ENCODE measurements around the gene SUN2. TPM values are rescaled to one million over a fixed set of nuclear protein-coding genes. Genes with fewer than 3 reads are reported as not detected.
A peak's percentile ranks its signal among the peaks of the same experiment; 100 is the strongest.

The SUN2 gene
- total RNA-seq, 1 donor from 2014 or later = 146 TPM

DNA sequence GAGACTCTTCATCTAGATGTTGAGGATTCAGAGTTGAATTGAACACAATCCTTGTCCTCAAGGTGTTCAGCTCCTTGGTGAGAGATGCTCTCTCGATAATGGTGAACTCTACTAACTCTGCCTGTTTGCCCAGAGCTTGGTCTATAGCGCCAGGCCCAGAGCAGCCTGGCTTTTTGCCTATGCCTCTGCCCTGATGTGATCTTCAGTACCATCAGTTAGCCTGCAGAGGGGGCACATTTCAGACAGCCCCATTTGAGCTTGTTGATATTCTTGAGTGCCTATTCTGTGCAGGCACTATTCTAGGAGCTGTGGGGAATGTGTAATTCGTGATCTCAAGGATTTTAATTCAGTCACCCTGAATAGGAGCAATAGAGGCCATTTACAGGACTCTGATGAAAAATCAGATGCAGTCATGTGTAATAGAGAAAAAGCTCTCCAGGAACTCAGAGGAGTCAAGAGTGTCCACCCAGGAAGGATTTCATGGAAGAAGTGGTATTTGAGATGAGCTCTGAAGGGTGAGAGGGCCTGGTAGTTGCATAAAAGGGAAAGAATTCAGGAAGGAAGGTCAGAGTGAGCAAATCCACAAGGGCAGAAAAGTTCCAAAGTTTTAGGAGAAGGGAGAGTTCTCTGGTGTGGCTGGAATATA is 30.7 kb downstream of the SUN2 start:
- no peaks in the 10 kb centered on the region for H3K9me3 Mint-ChIP-seq
- H3K36me3 Mint-ChIP-seq (ENCODE audit: low read depth) = peaks cover 57% of the 10 kb centered on the region
- H3K27me3 Mint-ChIP-seq (ENCODE audit: insufficient read depth) = no peaks in the 10 kb centered on the region
- H3K4me1 Mint-ChIP-seq (ENCODE audit: low read depth) = no peaks in the 10 kb centered on the region
- H3K27ac Mint-ChIP-seq = peak overlapping the region; percentile 18
- no peak overlapping the region for H3K4me3 Mint-ChIP-seq
- intact Hi-C loops (cut with micrococcal nuclease) = no loop called here
- no peak for DNase-seq (ENCODE audit: low spot score)

DNA sequence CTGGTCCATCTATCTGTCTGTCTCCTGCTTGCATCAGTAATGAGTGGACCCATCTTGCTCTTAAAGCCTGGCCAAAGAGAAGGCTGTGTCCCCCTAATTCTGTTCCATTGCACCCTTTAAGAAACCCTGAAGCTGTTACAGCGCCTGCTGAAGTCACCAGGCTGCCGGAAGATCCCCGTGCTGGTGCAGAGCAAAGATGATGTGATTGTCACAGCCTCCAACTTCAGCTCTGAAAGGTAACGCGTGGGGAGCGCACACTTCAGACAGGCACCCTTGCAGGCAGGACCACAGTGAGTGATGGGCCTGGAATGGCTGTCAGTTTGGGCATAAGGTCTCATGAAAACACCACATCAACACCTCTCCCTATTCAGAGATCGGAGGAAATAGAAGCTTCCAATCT is 31.6 kb downstream of the SUN2 start:
- Mint-ChIP-seq H3K36me3 (ENCODE audit: low read depth) (peaks cover 55% of the 10 kb centered on the region), H3K4me3 (no peak overlapping the region), H3K4me1 (ENCODE audit: low read depth) (no peaks in the 10 kb centered on the region), H3K27ac (no peak overlapping the region), H3K27me3 (ENCODE audit: insufficient read depth) (no peaks in the 10 kb centered on the region), H3K9me3 (no peaks in the 10 kb centered on the region)
- intact Hi-C loops (cut with micrococcal nuclease) = no loop called here
- no peak for DNase-seq (ENCODE audit: low spot score)

DNA sequence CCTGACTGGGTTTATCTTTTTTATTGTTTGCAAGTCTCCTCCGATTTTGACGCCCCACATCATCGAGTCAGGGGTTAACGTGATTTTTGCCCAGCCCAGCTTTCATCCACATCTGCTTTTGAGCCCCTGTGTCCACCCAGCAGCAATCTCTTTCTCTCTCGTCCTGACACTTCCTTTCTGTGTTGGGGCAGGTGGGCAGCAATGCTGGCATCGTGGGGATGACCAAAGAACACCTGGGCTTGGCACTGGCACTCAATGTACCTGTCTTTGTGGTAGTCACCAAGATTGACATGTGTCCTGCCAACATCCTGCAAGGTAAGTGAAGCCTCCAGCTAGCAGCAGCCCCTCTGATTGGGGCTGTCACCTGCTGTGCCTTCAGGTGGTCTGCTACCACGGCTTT is 34.2 kb downstream of the SUN2 start:
- H3K36me3 Mint-ChIP-seq (ENCODE audit: low read depth) = peaks cover 54% of the 10 kb centered on the region
- no peaks in the 10 kb centered on the region for H3K9me3 Mint-ChIP-seq
- intact Hi-C loops (cut with micrococcal nuclease) = no loop called here
- no peak overlapping the region for H3K4me3 Mint-ChIP-seq
- H3K27me3 Mint-ChIP-seq (ENCODE audit: insufficient read depth) = no peaks in the 10 kb centered on the region
- no peaks in the 10 kb centered on the region for H3K4me1 Mint-ChIP-seq (ENCODE audit: low read depth)
- H3K27ac Mint-ChIP-seq = no peak overlapping the region
- no peak for DNase-seq (ENCODE audit: low spot score)

DNA sequence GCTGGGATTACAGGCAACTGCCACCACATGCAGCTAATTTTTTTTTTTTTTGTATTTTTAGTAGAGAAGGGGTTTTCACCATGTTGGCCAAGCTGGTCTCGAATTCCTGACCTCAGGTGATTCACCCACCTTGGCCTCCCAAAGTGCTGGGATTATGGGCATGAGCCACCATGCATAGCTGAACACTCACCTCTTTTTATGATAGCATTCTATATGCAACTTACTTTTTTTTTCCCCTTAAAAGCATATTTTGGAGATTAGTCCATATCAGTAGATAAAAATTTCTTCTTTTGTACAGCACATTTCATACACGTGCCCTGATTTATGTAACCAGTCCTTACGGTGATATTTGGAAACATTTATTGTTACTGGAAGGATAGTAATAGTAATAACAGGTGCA is 35.4 kb downstream of the SUN2 start:
- no peak overlapping the region for H3K4me3 Mint-ChIP-seq

DNA sequence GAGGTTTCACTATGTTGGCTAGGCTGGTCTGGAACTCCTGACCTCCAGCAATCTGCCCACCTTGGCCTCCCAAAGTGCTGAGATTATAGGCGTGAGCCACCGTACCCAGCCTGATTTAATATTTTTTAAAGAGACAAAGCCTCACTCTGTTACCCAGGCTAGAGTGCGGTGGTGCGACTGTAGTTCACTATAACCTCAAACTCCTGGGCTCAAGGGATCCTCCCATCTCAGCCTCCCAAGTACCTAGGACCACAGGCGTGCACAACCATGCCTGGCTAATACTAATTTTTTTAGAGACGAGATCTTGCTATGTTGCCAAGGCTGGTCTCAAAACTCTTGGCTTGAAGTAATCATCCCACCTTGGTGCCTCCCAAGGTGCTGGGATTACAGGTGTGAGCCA is 36.6 kb downstream of the SUN2 start:
- H3K36me3 Mint-ChIP-seq (ENCODE audit: low read depth) = peaks cover 49% of the 10 kb centered on the region
- H3K27ac Mint-ChIP-seq = no peak overlapping the region
- intact Hi-C loops (cut with micrococcal nuclease) = no loop called here

More for the DNA sequence above, 35.4 kb downstream of the SUN2 start:
- DNase-seq (ENCODE audit: low spot score) = no peak
- peaks cover 53% of the 10 kb centered on the region for H3K36me3 Mint-ChIP-seq (ENCODE audit: low read depth)
- no peaks in the 10 kb centered on the region for H3K9me3 Mint-ChIP-seq
- no peak overlapping the region for H3K27ac Mint-ChIP-seq
- peaks cover 4% of the 10 kb centered on the region for H3K4me1 Mint-ChIP-seq (ENCODE audit: low read depth)
- no peaks in the 10 kb centered on the region for H3K27me3 Mint-ChIP-seq (ENCODE audit: insufficient read depth)
- intact Hi-C loops (cut with micrococcal nuclease) = no loop called here

DNA sequence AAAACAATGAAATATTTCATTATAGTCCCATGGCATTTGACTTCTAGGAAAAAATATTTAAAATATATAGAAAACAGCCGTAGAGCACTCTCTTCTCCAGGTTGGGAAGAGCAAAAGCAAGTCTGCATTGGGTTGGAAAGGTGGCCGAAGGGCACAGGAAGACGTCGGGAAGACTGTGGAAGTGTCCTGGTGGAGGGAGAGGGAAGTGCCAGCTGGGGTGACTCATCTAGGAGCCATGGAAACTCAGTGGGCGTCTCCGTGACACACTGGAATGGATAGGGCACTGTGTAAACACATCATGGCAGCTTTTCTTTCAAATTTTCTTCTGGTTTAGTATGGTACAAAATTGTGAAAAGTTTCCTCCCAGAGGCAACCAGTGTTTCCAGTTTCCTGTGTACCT is 37.4 kb downstream of the SUN2 start:
- intact Hi-C loops (cut with micrococcal nuclease) = no loop called here
- Mint-ChIP-seq H3K4me3 (no peak overlapping the region), H3K27ac (peak overlapping the region; percentile 15)

More for the DNA sequence above, 36.6 kb downstream of the SUN2 start:
- H3K4me1 Mint-ChIP-seq (ENCODE audit: low read depth) = peaks cover 16% of the 10 kb centered on the region
- H3K4me3 Mint-ChIP-seq = no peak overlapping the region
- no peaks in the 10 kb centered on the region for H3K9me3 Mint-ChIP-seq
- no peaks in the 10 kb centered on the region for H3K27me3 Mint-ChIP-seq (ENCODE audit: insufficient read depth)
- no peak for DNase-seq (ENCODE audit: low spot score)

DNA sequence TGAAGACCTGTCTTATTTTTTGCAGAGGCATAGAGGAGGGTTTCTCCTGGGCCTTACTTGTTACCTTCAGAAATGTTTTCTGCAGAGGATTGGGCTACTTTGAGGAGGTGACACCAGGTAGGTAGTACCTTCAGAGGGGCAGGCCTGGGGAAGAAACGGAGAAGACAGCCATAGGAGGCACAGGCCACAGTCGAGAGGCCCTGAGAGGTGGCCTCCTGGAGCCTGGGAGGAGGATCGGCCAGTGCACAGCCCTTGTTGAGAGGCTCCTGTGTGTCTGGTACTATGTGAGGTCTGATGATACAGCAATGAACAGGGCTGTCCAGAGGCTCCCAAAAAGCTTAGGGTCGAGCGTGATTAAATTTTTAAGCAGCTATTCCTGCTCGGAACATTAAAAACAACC is 38.6 kb downstream of the SUN2 start:
- peak overlapping the region; percentile 44 for H3K27ac Mint-ChIP-seq
- no peak for DNase-seq (ENCODE audit: low spot score)
- peaks cover 33% of the 10 kb centered on the region for H3K4me1 Mint-ChIP-seq (ENCODE audit: low read depth)
- H3K27me3 Mint-ChIP-seq (ENCODE audit: insufficient read depth) = no peaks in the 10 kb centered on the region
- H3K4me3 Mint-ChIP-seq = no peak overlapping the region
- H3K36me3 Mint-ChIP-seq (ENCODE audit: low read depth) = peaks cover 45% of the 10 kb centered on the region
- intact Hi-C loops (cut with micrococcal nuclease) = no loop called here
- no peaks in the 10 kb centered on the region for H3K9me3 Mint-ChIP-seq

More for the DNA sequence above, 37.4 kb downstream of the SUN2 start:
- Mint-ChIP-seq H3K4me1 (ENCODE audit: low read depth) (peaks cover 24% of the 10 kb centered on the region), H3K27me3 (ENCODE audit: insufficient read depth) (no peaks in the 10 kb centered on the region), H3K36me3 (ENCODE audit: low read depth) (peaks cover 44% of the 10 kb centered on the region), H3K9me3 (no peaks in the 10 kb centered on the region)
- DNase-seq (ENCODE audit: low spot score) = no peak

DNA sequence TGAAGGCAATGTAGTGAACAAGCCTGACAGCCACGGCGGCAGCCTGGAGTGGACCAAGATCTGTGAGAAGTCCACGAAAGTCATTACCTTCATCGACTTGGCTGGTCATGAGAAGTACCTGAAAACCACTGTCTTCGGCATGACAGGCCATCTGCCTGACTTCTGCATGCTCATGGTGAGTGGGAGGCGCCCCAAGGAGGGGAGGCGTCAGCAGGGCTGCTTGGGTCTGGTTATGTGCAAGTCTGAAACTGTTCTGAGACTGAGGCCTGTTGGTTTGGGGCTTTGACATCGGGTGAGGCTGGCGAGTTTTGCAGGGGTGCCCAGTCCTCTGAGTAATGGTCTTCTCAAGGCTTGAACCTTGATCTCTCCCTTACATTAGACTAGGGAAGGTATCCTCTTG is 39.0 kb downstream of the SUN2 start:
- no peaks in the 10 kb centered on the region for H3K27me3 Mint-ChIP-seq (ENCODE audit: insufficient read depth)
- H3K27ac Mint-ChIP-seq = no peak overlapping the region
- no peak overlapping the region for H3K4me3 Mint-ChIP-seq
- H3K36me3 Mint-ChIP-seq (ENCODE audit: low read depth) = peaks cover 49% of the 10 kb centered on the region
- intact Hi-C loops (cut with micrococcal nuclease) = no loop called here
- peaks cover 33% of the 10 kb centered on the region for H3K4me1 Mint-ChIP-seq (ENCODE audit: low read depth)
- no peaks in the 10 kb centered on the region for H3K9me3 Mint-ChIP-seq
- DNase-seq (ENCODE audit: low spot score) = no peak

DNA sequence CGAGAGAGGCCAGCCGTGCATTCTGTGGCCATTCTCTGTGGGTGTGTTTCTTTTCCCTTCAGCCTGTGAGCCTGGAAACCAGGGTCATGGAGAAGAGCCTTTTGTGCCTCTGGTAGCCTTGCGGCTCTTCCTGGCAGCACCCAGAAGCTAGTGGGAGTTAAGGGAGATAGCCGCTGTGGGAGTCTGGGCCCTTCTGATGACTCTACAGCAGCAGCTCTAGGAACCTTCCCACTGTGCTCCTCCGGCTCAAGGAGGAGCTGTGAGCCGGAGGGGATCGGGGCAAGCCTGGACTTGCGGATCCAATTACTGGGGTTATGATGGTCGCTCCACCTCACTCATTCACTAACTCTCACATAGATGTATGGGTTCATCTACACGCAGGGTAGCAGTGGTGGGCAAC is 39.5 kb downstream of the SUN2 start:
- H3K9me3 Mint-ChIP-seq = no peaks in the 10 kb centered on the region
- no peaks in the 10 kb centered on the region for H3K27me3 Mint-ChIP-seq (ENCODE audit: insufficient read depth)
- peaks cover 34% of the 10 kb centered on the region for H3K4me1 Mint-ChIP-seq (ENCODE audit: low read depth)
- H3K4me3 Mint-ChIP-seq = no peak overlapping the region
- no peak for DNase-seq (ENCODE audit: low spot score)
- peaks cover 44% of the 10 kb centered on the region for H3K36me3 Mint-ChIP-seq (ENCODE audit: low read depth)
- intact Hi-C loops (cut with micrococcal nuclease) = no loop called here
- H3K27ac Mint-ChIP-seq = no peak overlapping the region

DNA sequence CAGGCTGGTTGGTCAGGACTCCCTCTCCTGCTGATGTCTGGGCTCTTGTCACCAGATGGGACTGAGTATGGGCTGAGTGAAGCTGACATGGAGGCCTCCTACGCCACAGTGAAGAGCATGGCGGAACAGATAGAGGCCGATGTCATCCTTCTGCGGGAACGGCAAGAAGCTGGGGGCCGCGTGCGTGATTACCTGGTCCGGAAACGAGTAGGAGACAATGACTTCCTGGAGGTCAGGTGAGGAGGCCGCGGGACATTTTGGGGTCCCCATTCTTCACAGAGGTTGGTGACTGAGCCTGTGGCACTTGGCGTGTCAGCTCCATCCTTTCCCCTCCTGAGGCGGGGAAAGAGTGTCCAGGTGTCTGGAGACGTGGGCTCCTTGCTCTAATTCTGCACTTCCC is 39.9 kb downstream of the SUN2 start:
- Mint-ChIP-seq H3K27ac (no peak overlapping the region), H3K4me1 (ENCODE audit: low read depth) (peaks cover 38% of the 10 kb centered on the region), H3K27me3 (ENCODE audit: insufficient read depth) (no peaks in the 10 kb centered on the region), H3K4me3 (no peak overlapping the region), H3K9me3 (no peaks in the 10 kb centered on the region), H3K36me3 (ENCODE audit: low read depth) (peaks cover 47% of the 10 kb centered on the region)
- no peak for DNase-seq (ENCODE audit: low spot score)
- intact Hi-C loops (cut with micrococcal nuclease) = no loop called here

DNA sequence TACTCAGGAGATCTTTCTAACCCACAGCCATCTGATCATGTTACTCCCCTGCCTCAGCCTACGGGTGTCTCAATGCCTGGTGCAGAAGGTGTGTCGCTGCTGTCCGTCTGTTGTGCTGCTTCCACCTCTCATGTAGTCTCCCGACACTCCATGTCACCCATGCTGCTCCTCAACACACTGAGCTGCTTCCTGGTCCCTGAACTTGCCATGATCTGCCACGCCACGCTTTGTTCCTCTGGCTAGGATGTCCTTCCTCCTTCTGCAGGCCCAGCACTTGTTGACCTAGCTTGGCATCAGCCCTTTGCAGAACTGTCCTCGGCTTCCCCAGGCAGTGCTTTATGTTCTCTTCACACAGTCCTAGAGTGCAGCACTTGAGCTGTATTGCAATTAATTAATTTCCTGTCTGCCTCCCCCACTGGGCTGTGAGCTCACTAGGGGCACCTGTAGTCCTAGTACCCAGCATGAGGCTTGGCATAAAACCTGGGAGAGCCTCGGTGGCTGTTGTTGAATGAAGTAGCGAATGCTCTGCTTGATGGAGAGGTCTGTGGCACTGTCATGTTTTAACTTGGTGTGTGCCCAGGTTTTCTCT is 40.5 kb downstream of the SUN2 start:
- H3K9me3 Mint-ChIP-seq = no peaks in the 10 kb centered on the region
- intact Hi-C loops (cut with micrococcal nuclease) = no loop called here
- peaks cover 44% of the 10 kb centered on the region for H3K4me1 Mint-ChIP-seq (ENCODE audit: low read depth)
- DNase-seq (ENCODE audit: low spot score) = no peak
- peak overlapping the region; percentile 13 for H3K27ac Mint-ChIP-seq
- H3K27me3 Mint-ChIP-seq (ENCODE audit: insufficient read depth) = no peaks in the 10 kb centered on the region
- H3K36me3 Mint-ChIP-seq (ENCODE audit: low read depth) = peaks cover 50% of the 10 kb centered on the region
- H3K4me3 Mint-ChIP-seq = no peak overlapping the region

DNA sequence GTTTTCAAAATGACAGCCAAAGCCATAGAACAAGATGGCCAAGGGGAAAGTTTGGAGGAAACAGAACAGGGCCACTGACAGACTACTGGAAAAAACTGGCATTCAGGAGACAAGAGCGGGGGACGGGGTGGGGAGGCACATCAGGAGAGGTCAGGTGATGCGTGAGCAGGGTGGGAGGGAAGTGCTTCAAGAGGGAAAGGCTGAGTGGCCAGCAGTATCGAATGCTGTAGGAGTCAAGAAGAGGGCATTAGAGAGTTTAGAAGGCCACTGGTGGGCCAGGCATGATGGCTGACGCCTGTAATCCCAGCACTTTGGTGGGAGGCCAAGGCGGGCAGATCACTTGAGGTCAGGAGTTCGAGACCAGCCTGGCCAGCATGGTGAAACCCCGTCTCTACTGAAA is 41.9 kb downstream of the SUN2 start:
- H3K27me3 Mint-ChIP-seq (ENCODE audit: insufficient read depth) = no peaks in the 10 kb centered on the region
- H3K36me3 Mint-ChIP-seq (ENCODE audit: low read depth) = peaks cover 57% of the 10 kb centered on the region
- no peak for DNase-seq (ENCODE audit: low spot score)
- no peak overlapping the region for H3K4me3 Mint-ChIP-seq
- intact Hi-C loops (cut with micrococcal nuclease) = no loop called here
- peaks cover 55% of the 10 kb centered on the region for H3K4me1 Mint-ChIP-seq (ENCODE audit: low read depth)
- no peaks in the 10 kb centered on the region for H3K9me3 Mint-ChIP-seq
- peak overlapping the region; percentile 48 for H3K27ac Mint-ChIP-seq

DNA sequence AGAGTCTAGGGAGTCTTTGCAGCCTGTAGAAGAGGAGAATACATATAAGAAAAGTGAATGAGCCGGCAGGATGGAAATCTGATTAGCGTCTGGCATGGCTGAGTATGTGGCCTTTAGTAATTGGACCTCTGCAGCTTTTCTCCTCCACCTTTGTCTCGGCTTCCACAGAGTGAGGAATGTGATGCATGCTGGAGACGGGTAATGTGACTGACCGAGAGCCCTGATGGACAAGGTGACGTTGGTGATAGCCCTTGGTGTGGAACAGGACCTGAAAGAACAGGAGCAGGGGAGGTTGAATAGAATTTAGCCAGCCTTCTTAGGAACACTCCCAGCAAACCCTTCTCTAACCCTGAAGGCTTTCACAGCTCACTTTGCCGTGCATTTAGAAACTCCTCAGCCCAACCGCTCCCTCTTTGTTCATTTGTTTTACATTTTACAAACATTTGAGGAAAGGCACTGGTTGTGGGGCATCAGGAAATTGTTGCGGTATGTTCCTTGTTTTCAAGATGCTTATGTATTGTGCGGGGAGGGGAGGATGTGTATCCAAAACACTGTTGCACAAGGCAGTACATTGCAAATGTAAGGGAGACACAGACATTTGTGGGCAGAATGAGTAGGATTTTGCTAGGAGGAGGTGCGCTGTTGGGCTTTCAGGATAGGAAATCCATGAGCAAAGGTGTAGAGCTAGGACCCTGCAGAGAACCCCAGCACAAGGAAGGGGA is 43.2 kb downstream of the SUN2 start:
- Mint-ChIP-seq H3K9me3 (no peaks in the 10 kb centered on the region), H3K4me1 (ENCODE audit: low read depth) (peaks cover 68% of the 10 kb centered on the region), H3K4me3 (no peak overlapping the region), H3K36me3 (ENCODE audit: low read depth) (peaks cover 61% of the 10 kb centered on the region), H3K27ac (peak overlapping the region; percentile 60), H3K27me3 (ENCODE audit: insufficient read depth) (no peaks in the 10 kb centered on the region)
- DNase-seq (ENCODE audit: low spot score) = no peak
- intact Hi-C loops (cut with micrococcal nuclease) = no loop called here
